8988T (cell line): ENCODE data around the gene EIF3K.

Experiments
- DNase-seq: peaks from one replicate; pipeline ENCODE4 v3.0.0; 2011

The EIF3K gene

GRCh38 chr19:38650911-38651584, 32.1 kb downstream of the EIF3K start:
- peak; percentile 74 for DNase-seq

- no peak for DNase-seq
Observed at GRCh38 chr19:38653028-38653571, 34.1 kb downstream of the EIF3K start.

- DNase-seq: no peak
Observed at GRCh38 chr19:38654628-38655055, 35.7 kb downstream of the EIF3K start.

- DNase-seq: no peak
Observed at GRCh38 chr19:38655148-38655824, 36.3 kb downstream of the EIF3K start.

- DNase-seq: no peak
Observed at GRCh38 chr19:38656171-38656981, 37.4 kb downstream of the EIF3K start.

- no peak for DNase-seq
Observed at GRCh38 chr19:38657633-38658222, 38.7 kb downstream of the EIF3K start.

GRCh38 chr19:38658462-38659306, 39.7 kb downstream of the EIF3K start:
- no peak for DNase-seq

GRCh38 chr19:38660724-38661123, 41.7 kb downstream of the EIF3K start:
- no peak for DNase-seq

- no peak for DNase-seq
Observed at GRCh38 chr19:38661136-38661535, 42.1 kb downstream of the EIF3K start.

- DNase-seq: no peak
Observed at GRCh38 chr19:38661996-38662395, 43.0 kb downstream of the EIF3K start.

- DNase-seq: no peak
Observed at GRCh38 chr19:38662537-38663155, 43.7 kb downstream of the EIF3K start.

GRCh38 chr19:38663156-38663651, 44.2 kb downstream of the EIF3K start:
- no peak for DNase-seq

- no peak for DNase-seq
Observed at GRCh38 chr19:38663957-38664502, 45.0 kb downstream of the EIF3K start.

GRCh38 chr19:38664503-38665211, 45.7 kb downstream of the EIF3K start:
- DNase-seq: no peak

GRCh38 chr19:38665219-38665931, 46.4 kb downstream of the EIF3K start:
- DNase-seq: no peak

GRCh38 chr19:38665950-38666662, 47.1 kb downstream of the EIF3K start:
- DNase-seq: no peak

- no peak for DNase-seq
Observed at GRCh38 chr19:38666663-38667511, 47.9 kb downstream of the EIF3K start.

GRCh38 chr19:38667661-38668171, 48.7 kb downstream of the EIF3K start:
- no peak for DNase-seq
